ENCODE results near the gene STAP2.

Gene STAP2

DNA sequence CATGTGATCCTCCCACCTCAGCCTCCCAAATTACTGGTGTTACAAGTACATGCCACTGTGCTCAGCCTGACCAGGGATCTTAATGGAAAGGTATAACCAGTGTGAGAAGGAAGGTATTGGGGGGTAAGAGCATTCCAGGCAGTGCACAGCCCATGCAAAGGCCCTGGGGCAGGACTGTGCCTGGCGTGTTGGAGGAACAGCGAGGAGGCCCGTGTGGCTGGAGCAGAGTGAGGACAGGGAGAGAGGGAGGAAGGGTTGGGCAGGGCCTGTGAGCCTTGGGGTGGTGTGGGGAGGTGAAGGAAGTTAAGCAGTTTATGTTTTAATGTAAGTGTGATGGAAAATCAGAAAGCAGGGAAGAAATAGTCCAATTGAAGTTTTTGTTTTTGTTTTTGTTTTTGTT is 38.0 kb downstream of the STAP2 start:
- DNase-seq (ENCODE audit: low spot score) = no peak
- TF ChIP-seq, protein P1, sequence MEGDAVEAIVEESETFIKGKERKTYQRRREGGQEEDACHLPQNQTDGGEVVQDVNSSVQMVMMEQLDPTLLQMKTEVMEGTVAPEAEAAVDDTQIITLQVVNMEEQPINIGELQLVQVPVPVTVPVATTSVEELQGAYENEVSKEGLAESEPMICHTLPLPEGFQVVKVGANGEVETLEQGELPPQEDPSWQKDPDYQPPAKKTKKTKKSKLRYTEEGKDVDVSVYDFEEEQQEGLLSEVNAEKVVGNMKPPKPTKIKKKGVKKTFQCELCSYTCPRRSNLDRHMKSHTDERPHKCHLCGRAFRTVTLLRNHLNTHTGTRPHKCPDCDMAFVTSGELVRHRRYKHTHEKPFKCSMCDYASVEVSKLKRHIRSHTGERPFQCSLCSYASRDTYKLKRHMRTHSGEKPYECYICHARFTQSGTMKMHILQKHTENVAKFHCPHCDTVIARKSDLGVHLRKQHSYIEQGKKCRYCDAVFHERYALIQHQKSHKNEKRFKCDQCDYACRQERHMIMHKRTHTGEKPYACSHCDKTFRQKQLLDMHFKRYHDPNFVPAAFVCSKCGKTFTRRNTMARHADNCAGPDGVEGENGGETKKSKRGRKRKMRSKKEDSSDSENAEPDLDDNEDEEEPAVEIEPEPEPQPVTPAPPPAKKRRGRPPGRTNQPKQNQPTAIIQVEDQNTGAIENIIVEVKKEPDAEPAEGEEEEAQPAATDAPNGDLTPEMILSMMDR (IDR thresholded peaks at IDR 0.05; ENCODE audit: extremely low read depth, insufficient read depth, missing control alignments) = no peak
- in situ Hi-C loops (cut with MboI; ENCODE audit: low pct_unique_long_range_greater_than_20kb, low sequenced_read_pairs, unreplicated experiment) = no loop called here

DNA sequence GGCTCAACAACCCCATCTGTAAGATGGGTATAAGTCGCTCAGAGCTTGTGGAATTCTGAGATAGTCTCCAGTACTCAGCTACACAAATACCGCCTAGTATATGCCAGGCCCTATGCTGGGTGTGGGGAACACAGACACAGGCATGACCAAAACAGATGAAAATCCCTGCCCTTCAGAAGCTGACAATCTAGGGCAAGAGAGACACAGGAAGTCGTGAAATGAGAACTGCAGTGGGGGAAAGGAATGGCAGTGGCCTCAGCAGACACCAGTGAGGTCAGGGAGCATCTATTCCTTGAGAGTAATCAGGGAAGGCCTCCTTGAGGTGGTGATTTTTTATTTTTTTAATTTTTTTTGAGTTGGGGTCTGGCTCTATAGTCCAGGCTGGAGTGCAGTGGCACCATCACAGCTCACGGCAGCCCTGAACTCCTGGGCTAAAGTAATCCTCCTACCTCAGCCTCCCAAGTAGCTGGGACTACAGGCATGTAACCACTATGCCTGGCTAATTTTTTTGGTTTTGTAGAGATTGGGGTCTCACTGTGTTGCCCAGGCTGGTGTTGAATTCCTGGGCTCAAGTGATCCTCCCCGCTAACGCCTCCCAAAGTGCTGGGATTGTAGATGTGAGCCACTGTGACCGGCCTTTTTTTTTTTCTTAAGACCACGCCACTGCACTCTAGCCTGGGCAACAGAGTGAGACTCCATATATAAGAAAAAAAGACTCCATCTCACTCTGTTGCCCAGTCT is 39.6 kb downstream of the STAP2 start:
- in situ Hi-C loops (cut with MboI; ENCODE audit: low pct_unique_long_range_greater_than_20kb, low sequenced_read_pairs, unreplicated experiment) = no loop called here
- TF ChIP-seq, protein P1 (IDR thresholded peaks at IDR 0.05; ENCODE audit: extremely low read depth, insufficient read depth, missing control alignments) = no peak
- DNase-seq (ENCODE audit: low spot score) = no peak

DNA sequence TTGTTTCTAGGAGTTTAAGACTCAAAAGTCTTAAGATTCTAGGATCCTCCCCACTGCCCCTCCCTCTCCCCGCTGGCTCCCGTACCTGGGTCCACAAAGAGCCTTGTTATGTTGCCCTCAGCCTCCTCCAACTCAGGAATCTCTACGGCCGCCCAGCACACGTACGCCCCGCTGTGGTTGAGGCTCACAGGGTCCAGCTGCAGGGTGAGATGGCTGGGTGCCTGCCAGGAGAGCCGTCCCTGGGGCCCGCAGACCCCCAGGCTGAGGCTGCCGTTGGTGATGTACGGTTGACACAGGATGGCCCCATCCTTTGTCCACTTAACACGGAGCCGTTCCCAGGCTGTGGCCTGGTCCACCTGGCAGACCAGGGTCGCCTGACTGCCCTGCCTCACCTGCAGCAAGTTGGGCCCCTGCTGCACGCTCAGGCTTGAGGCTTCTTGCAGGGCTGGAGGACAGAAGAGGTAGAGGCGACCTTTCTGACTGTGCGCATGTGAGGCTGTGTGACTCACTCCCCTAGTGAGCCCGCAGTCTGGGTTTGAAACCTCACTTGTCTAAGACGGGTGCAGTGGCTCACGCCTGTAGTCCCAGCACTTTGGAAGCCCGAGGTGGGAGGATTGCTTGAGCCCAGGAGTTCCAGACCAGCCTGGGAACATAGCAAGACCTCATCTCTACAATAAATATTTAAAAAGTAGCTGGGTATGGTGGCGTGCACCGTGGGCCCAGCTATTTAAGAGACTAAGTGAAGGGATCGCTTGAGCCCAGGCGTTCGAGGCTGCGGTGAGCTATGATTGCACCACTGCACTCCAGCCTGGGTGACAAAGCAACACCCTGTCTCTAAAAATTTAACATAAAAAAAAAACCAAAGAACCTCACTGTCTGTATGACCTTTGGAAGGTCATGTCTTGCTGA is 40.5 kb downstream of the STAP2 start:
- in situ Hi-C loops (cut with MboI; ENCODE audit: low pct_unique_long_range_greater_than_20kb, low sequenced_read_pairs, unreplicated experiment) = no loop called here
- TF ChIP-seq, protein P1 (IDR thresholded peaks at IDR 0.05; ENCODE audit: extremely low read depth, insufficient read depth, missing control alignments) = no peak

DNA sequence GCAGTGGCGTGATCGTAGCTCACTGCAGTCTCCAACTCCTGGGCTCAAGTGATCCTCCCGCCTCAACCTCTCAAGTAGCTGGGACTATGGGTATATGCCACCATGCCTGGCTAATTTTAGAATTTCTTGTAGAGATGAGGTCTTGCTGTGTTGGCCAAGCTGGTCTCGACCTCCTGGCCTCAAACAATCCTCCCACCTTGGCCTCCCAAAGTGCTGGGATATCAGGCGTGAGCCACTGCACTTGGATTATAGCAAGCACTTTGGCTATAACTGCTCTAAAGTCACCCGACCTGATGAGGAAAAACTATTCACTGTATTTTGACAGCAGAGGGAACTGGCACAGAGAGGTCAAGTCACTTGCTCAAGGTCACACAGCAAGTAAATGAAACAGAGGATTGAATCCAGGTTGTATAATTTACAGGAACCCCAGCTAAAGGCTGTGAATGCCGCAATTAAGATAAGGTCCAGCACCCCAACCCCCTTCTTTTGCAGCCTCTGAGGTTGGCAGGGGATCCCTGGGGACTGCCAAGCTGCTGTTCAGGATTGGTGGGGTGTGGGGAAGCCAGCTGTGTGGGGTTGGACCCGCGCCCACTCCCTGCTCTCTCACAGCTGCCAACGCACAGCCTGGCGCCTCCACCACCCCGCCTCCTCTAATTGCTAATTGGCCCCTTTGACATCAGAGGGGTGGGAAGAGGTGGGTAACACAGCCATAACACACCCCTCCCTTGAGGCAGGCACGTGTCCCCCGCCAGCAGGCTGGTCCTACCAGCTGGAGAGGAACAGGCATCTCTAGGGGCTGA is 42.5 kb downstream of the STAP2 start:
- in situ Hi-C loops (cut with MboI; ENCODE audit: low pct_unique_long_range_greater_than_20kb, low sequenced_read_pairs, unreplicated experiment) = no loop called here
- DNase-seq (ENCODE audit: low spot score) = no peak
- TF ChIP-seq, protein P1 (IDR thresholded peaks at IDR 0.05; ENCODE audit: extremely low read depth, insufficient read depth, missing control alignments) = no peak

More for the DNA sequence above, 40.5 kb downstream of the STAP2 start:
- DNase-seq (ENCODE audit: low spot score) = no peak

DNA sequence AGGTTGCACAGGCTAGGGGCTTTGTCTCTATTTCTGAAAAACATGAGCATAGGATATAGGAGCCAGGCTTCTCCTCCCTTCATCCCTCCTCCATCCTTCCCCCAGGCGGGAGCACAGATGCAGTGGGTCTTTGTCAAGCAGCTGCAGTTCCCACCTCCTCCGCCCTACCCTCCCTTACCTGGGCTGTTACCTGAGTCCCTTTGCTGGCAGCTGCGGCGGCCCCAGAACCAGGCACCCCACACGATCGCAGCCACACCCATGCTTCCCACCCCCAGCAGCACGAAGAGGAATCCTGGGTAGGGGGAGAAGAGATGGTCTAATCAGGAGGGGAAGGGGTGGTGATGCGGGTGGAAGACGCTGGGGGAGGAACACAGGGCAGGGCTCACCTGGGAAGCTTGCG is 44.2 kb downstream of the STAP2 start:
- DNase-seq (ENCODE audit: low spot score) = no peak
- in situ Hi-C loops (cut with MboI; ENCODE audit: low pct_unique_long_range_greater_than_20kb, low sequenced_read_pairs, unreplicated experiment) = no loop called here
- TF ChIP-seq, protein P1 (IDR thresholded peaks at IDR 0.05; ENCODE audit: extremely low read depth, insufficient read depth, missing control alignments) = no peak

DNA sequence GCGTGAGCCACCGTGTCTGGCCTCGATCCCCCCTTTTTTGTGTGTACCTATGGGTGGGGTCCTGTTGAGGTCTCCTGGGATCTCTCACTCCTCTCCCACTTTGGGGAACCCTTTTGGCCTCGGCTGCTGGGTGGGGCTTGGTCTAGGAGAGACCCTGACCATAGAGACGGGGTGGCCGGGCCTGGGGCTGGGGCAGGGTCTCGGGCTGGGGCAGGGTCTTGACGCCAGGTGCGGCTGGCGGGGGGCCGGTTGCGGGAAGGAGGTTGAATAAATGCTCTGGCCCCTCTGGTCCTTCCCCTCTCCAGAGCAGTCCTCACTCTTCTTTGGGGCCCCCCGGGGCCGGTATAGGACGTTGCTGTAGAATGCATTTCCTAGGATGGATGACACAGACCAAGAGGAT is 46.1 kb downstream of the STAP2 start:
- TF ChIP-seq, protein P1 (IDR thresholded peaks at IDR 0.05; ENCODE audit: extremely low read depth, insufficient read depth, missing control alignments) = no peak
- DNase-seq (ENCODE audit: low spot score) = no peak
- in situ Hi-C loops (cut with MboI; ENCODE audit: low pct_unique_long_range_greater_than_20kb, low sequenced_read_pairs, unreplicated experiment) = no loop called here

Measured in GM13977 (cell line).